A549 treated with Mapracorat at 1 μM for 4 hours (cell line): ENCODE results near the gene DDI1. TPM values are rescaled to one million over a fixed set of nuclear protein-coding genes. Genes with fewer than 3 reads are reported as not detected.

Experiments used
- total RNA-seq: library from RNA; stranded (reverse); fragments of 200-300 nt; extraction: Qiagen RNA extraction; gene quantifications from 5 replicates; pipeline ENCODE4 v1.2.3, GENCODE V29; 2022

Gene DDI1
- total RNA-seq: not detected in 5 replicates

DNA sequence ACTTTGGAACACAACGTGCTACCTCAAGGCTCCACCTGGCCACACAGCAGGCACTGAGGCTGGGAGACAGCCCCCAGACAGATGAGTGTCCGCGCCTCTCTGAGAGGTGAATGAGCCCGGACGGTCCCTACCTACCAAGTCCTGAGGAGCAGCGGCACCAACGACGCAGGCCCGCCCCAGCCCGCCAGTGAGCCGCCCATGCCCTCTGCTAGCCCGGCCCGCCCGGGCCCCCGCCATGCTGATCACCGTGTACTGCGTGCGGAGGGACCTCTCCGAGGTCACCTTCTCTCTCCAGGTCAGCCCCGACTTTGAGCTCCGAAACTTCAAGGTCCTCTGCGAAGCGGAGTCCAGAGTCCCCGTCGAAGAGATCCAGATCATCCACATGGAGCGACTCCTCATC lies at the start of gene DDI1:
Gene DDI1, plus strand, starts transcription at position 53 of the 400 bp plus-strand sequence. Its CDS starts 183 bp downstream, at position 236.

Other genes starting within 250 kb of the DDI1 start
- 6.1 to 8.6 TPM (median 7.6 TPM) in 5 replicates for gene PDGFD, start 127.5 kb downstream of the DDI1 start, total RNA-seq